Right lobe of liver (tissue), 6 donors: ENCODE results near the gene TOB1. TPM values are rescaled to one million over a fixed set of nuclear protein-coding genes. Genes with fewer than 3 reads are reported as not detected.

Experiments used
- ATAC-seq, 4 donors: fragments of 200-7000 bp; cut with Tn5 transposase; one replicate each; pipeline ENCODE4 v1.9.1; 2020; ENCODE audit warnings: mild to moderate bottlenecking in 4 of 4, moderate library complexity in 4 of 4
- DNase-seq, 3 donors: peaks; one replicate each; pipeline ENCODE4 v3.0.0-alpha.2; 2020
- H3K27ac ChIP-seq, 3 donors: fragments of 200-600 bp; one replicate each; pipeline ENCODE4 v1.8.0; 2022
- H3K27me3 ChIP-seq, 2 donors: fragments of 200-600 bp; one replicate each; pipeline ENCODE4 v1.8.0; 2022
- H3K36me3 ChIP-seq, 4 donors: fragments of 200-600 bp; sonication (generic) in 1 of 4; one replicate each; pipeline versions ENCODE4 v1.5.1 to v1.8.0; 2017 to 2022; ENCODE audit warnings: control low read depth in 1 of 4
- H3K4me1 ChIP-seq, 4 donors: fragments of 200-600 bp; sonication (generic) in 1 of 4; one replicate each; pipeline versions ENCODE4 v1.5.1 to v1.8.0; 2017 to 2022; ENCODE audit warnings: control low read depth in 1 of 4
- H3K4me3 ChIP-seq, 3 donors: fragments of 200-600 bp; one replicate each; pipeline ENCODE4 v1.8.0; 2022
- H3K9me3 ChIP-seq, 4 donors: fragments of 200-600 bp; sonication (generic) in 1 of 4; one replicate each; pipeline versions ENCODE4 v1.5.1 to v1.8.0; 2017 to 2022; ENCODE audit warnings: control low read depth in 1 of 4
- POLR2A ChIP-seq: fragments of 450-650 bp; IDR thresholded peaks from one replicate; pipeline ENCODE4 v1.6.1; 2017; ENCODE audit warnings: antibody characterized with exemption, mild to moderate bottlenecking
- WGBS: methylation state at CpG from one replicate; pipeline ENCODE4 v1.1.6; 2018; ENCODE audit warnings: low coverage, low lambda C conversion rate; ENCODE audit not compliant: insufficient coverage; ENCODE audit errors: missing lambda C conversion rate; 5-methylcytosine and 5-hydroxymethylcytosine counted together
- intact Hi-C, 2 donors: fragments of 100-400 bp; cut with DNase I; formaldehyde crosslinking; loops; one replicate each; pipeline versions ENCODE4 v1.11.2 to v1.14.1; 2022
- total RNA-seq, 6 experiments: library from RNA; depleted of rRNA in 2 of 6; stranded (reverse); fragments of >200 nt in 2 of 6; fragmentation: NEBNext Ultra II Directional in 3 of 6; extraction: Animal tissue kit (Norgen Biotek cat#: 25700) in 3 of 6; gene quantifications; one replicate each; pipeline versions ENCODE4 v1.1.0 to v1.2.4, GENCODE V29; 2016 to 2023
- TF ChIP-seq, protein P1 (sequence below), 4 donors: fragments of 200-600 bp in 3 of 4; fragments of 450-650 bp in 1 of 4; IDR thresholded peaks; one replicate each; pipeline versions ENCODE4 v1.5.1 to v1.8.0; 2016 to 2022; ENCODE audit warnings: antibody characterized with exemption in 4 of 4, mild to moderate bottlenecking in 2 of 4
- donor health status: DM: no; HTN: yes; CAD: no.
- donor health status: DM: no; HTN: no; CAD: no.
- donor health status: DM: no; HTN: no; CAD: no.
- donor health status: DM: no; HTN: yes; CAD: no.
- donor health status: DM: no; HTN: yes; CAD: no.

TOB1 gene
- total RNA-seq, 6 experiments from 2014 or later = 36.2 to 222 (median 82.1) TPM

DNA sequence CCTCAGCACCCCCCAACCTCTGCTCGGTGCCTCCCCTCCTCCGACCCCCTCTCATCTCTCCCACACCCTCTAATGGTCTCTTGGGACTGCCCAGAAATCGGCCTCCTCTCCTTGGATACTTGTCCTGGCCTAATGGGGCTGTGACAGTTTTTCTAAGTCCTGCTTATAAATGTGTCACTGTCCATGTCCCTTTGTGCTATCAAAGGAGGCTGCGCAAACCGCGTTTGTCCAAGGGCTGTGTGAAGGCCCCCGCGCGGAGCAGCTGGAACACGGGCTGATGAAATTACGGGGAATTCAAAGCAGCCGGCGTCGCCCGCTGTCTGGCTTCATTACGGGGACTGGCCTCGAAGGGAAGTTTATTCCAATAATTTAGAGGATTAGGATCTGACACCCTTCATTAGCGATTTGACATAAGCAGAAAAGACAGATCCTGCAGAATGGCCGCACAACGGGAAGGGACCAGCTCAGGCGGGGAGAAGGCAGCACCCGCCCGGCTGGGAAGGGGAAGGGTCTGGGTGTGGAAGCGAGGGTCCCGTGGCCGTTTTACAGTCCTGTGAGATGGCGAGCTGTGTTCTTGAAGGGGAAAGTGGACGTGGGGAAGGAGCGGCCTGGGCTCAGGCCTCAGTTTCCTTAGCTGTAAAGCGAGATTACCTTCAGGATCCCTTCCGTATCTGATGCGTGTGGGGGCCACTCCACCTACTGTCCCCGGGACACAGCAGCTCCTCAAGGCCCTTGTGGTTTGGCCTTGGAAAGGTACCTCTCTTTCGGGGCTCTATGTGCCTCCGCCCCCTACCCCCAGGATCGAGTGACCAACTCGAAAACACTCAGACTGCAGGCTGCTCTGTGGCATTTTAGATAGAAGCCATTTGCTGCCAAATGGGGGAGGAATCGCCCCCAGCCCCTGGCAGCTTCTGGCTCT, 32.4 kb downstream of the TOB1 start:
- no peaks in the 10 kb centered on the region for H3K9me3 ChIP-seq
- TF ChIP-seq, protein P1, sequence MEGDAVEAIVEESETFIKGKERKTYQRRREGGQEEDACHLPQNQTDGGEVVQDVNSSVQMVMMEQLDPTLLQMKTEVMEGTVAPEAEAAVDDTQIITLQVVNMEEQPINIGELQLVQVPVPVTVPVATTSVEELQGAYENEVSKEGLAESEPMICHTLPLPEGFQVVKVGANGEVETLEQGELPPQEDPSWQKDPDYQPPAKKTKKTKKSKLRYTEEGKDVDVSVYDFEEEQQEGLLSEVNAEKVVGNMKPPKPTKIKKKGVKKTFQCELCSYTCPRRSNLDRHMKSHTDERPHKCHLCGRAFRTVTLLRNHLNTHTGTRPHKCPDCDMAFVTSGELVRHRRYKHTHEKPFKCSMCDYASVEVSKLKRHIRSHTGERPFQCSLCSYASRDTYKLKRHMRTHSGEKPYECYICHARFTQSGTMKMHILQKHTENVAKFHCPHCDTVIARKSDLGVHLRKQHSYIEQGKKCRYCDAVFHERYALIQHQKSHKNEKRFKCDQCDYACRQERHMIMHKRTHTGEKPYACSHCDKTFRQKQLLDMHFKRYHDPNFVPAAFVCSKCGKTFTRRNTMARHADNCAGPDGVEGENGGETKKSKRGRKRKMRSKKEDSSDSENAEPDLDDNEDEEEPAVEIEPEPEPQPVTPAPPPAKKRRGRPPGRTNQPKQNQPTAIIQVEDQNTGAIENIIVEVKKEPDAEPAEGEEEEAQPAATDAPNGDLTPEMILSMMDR (IDR thresholded peaks at IDR 0.05) = no peak
- no peak for TF ChIP-seq POLR2A
- no peaks in the 10 kb centered on the region for H3K36me3 ChIP-seq
- H3K4me1 ChIP-seq = peaks cover 0 to 7% (median 0%) of the 10 kb centered on the region in 4 donors
- intact Hi-C loops = loop anchor here in 1 of 2 donors (10.0 kb wide), 1 partner anchor 279 kb away; no protein-coding TSS in a partner anchor
- no peak overlapping the region for H3K4me3 ChIP-seq
- H3K27me3 ChIP-seq = no peaks in the 10 kb centered on the region
- H3K27ac ChIP-seq = no peak overlapping the region
- DNase-seq (no peak), ATAC-seq (no peak)
- 90% methylated on average over 31 of the region's 38 CpGs for WGBS

DNA sequence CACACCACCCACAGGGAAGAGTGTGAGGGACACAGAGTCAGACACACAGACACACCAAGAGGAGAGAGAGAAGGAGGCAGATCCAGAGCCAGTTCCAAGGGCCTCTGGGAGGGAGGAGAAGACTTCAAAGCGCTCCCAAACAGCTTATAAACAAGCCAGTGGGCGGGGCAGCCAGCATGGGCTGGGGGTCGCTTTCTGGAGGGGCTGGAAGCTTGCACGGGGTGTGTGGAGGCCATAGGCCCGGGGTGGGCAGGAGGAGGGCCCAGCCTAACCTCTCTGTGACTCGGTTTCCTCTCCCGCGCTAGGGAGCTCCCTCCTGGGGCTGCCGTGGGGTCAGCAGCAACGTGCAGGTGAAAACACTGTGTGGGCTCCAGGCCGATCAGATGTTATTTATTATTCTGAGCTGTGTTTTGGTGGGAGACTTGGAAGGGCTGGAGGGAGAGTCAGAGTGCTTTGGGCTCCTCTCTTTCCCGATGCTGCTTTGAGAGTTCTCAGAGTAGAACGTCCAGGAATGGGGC, 33.2 kb downstream of the TOB1 start:
- Histone ChIP-seq H3K9me3 (no peaks in the 10 kb centered on the region), H3K27me3 (no peaks in the 10 kb centered on the region), H3K4me1 (peaks cover 0 to 7% (median 0%) of the 10 kb centered on the region in 4 donors), H3K4me3 (no peak overlapping the region), H3K36me3 (no peaks in the 10 kb centered on the region), H3K27ac (no peak overlapping the region)
- no peak for DNase-seq
- TF ChIP-seq, protein P1 (IDR thresholded peaks at IDR 0.05) = no peak
- no peak for TF ChIP-seq POLR2A
- 83% methylated on average over 5 of the region's 13 CpGs for WGBS
- intact Hi-C loops = loop anchor here in 1 of 2 donors (10.0 kb wide), 1 partner anchor 278 kb away; no protein-coding TSS in a partner anchor
- ATAC-seq = no peak

DNA sequence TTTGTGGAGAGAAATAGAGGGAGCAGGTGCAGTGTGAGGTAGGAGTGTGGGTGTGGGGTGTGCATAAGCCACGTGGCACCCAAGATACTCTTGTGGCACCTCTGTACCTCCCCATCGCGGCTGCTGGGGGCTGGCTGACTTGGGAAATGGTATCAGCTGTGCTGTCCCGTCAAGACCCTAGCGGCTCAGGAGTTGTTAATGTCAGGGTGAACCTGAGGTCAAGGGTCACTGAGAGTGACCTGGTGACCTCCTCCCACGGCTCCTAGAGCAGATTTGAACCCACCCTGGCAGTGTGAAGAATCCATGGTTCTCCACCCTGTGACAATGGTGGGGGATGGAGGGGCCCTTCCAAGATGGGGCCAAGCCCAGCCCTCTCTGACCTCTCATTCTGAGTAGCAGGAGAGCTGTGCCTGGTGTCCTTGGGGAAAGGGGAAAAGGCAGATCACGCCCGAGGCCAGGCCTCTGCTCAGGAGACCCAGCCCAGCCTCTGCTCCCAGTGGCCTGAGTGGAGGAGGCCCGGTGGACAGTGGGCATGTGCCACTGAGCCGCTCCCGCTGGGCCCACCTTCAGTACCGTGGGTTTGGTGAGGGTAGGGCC, 33.8 kb downstream of the TOB1 start:
- intact Hi-C loops = loop anchor here in 1 of 2 donors (10.0 kb wide), 1 partner anchor 278 kb away; no protein-coding TSS in a partner anchor
- Histone ChIP-seq H3K4me3 (no peak overlapping the region), H3K36me3 (no peaks in the 10 kb centered on the region), H3K27me3 (no peaks in the 10 kb centered on the region), H3K27ac (no peak overlapping the region), H3K4me1 (peaks cover 0 to 7% (median 0%) of the 10 kb centered on the region in 4 donors), H3K9me3 (no peaks in the 10 kb centered on the region)
- TF ChIP-seq, protein P1 (IDR thresholded peaks at IDR 0.05) = no peak
- no peak for TF ChIP-seq POLR2A
- DNase-seq (no peak), ATAC-seq (no peak)
- WGBS = 60% methylated on average over 1 of the region's 12 CpGs

DNA sequence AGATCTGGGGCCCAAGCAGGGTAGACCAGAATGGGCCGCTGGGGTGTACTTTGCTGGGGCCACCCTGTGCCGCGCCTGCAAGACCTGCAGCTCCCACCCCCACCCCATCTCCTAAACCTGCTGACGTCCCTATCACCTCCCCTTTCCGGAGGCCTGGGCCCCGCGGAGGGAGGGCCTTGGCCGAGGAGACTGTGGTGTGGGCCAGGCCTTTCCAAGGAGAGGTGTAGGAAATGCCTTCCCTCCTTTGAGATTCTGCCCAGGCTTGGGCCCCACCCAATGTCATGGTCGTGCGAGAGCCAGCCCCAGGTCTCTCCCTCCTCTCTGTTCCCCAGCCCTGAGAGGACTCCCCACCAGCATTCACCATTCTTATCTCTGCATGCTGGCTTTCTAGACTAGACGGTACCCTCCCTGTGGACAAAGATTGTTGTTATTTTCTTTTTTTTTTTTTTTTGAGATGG, 34.7 kb downstream of the TOB1 start:
- no peak for TF ChIP-seq POLR2A
- TF ChIP-seq, protein P1 (IDR thresholded peaks at IDR 0.05) = no peak
- no peaks in the 10 kb centered on the region for H3K36me3 ChIP-seq
- no peak overlapping the region for H3K27ac ChIP-seq
- WGBS = 50% methylated on average over 2 of the region's 11 CpGs
- DNase-seq = no peak
- H3K27me3 ChIP-seq = no peaks in the 10 kb centered on the region
- ATAC-seq = no peak
- peaks cover 0 to 7% (median 0%) of the 10 kb centered on the region in 4 donors for H3K4me1 ChIP-seq
- H3K9me3 ChIP-seq = no peaks in the 10 kb centered on the region
- H3K4me3 ChIP-seq = no peak overlapping the region
- intact Hi-C loops = loop anchor here in 1 of 2 donors (10.0 kb wide), 1 partner anchor 277 kb away; no protein-coding TSS in a partner anchor
